Natural killer cell treated with Interleukin-12 subunit alpha and Interleukin-12 subunit beta and Interleukin-15 and Interleukin-18, amount 100 ng/mL, for 72 hours (primary cell): ENCODE data around the gene INKA1. TPM values are rescaled to one million over a fixed set of nuclear protein-coding genes. Genes with fewer than 3 reads are reported as not detected.
"Not testable (repeated sequence)": the region's sequence is repeated elsewhere in the genome, so short reads cannot be mapped to it uniquely, and the experiment has no call there.

Experiments used
- ATAC-seq, 2 donors: fragments of 150-1000 bp; cut with Tn5 transposase in 1 of 2; sonication (Bioruptor Pico), chemical (Tn5 transposase) in 1 of 2; 2 replicates each; pipeline ENCODE4 v1.10.0; 2021
- DNase-seq: peaks from one replicate; pipeline ENCODE4 v3.0.0; 2022; ENCODE audit warnings: low spot score
- H3K27ac Mint-ChIP-seq, 2 donors: 1 replicate in 1 of 2; 2 replicates in 1 of 2; pipeline ENCODE4 v1.8.0; 2022; ENCODE audit warnings: mixed read lengths in 2 of 2, mild to moderate bottlenecking in 1 of 2, moderate library complexity in 1 of 2
- H3K27me3 Mint-ChIP-seq, 2 donors: 1 replicate in 1 of 2; 2 replicates in 1 of 2; pipeline ENCODE4 v1.8.0; 2022; ENCODE audit warnings: mixed read lengths in 2 of 2
- H3K36me3 Mint-ChIP-seq: one replicate; pipeline ENCODE4 v1.8.0; 2022; ENCODE audit warnings: mixed read lengths
- H3K4me1 Mint-ChIP-seq, 2 donors: 1 replicate in 1 of 2; 2 replicates in 1 of 2; pipeline ENCODE4 v1.8.0; 2022; ENCODE audit warnings: low read depth in 2 of 2, mixed read lengths in 2 of 2, mild to moderate bottlenecking in 1 of 2
- H3K4me3 Mint-ChIP-seq: one replicate; pipeline ENCODE4 v1.8.0; 2022; ENCODE audit warnings: mixed read lengths
- H3K9me3 Mint-ChIP-seq: 2 replicates; pipeline ENCODE4 v1.8.0; 2022; ENCODE audit warnings: mixed read lengths
- total RNA-seq, 2 donors: library from RNA; stranded (reverse); gene quantifications; one replicate each; pipeline ENCODE4 v1.2.3, GENCODE V29; 2022

INKA1 gene
- total RNA-seq: under 1 TPM in 1 of 2 donors, not detected in 1; 0.64 TPM

GRCh38 chr3:49802719-49803464, at the start of gene INKA1:
Gene INKA1 (plus strand): TSS chr3:49803261. CDS start chr3:49803393, 132 bp downstream.
- H3K4me1 Mint-ChIP-seq: peaks cover 25 to 26% of the 10 kb centered on the region in 2 donors
- peak within 1 kb of the TSS; percentile 82 for H3K4me3 Mint-ChIP-seq
- H3K9me3 Mint-ChIP-seq: no peaks in the 10 kb centered on the region
- ATAC-seq (peak; percentile 90 to 94), DNase-seq (peak; percentile 91)
- H3K27me3 Mint-ChIP-seq: peaks cover 11 to 16% of the 10 kb centered on the region in 2 donors
- H3K36me3 Mint-ChIP-seq: no peaks in the 10 kb centered on the region
- H3K27ac Mint-ChIP-seq: peak within 1 kb of the TSS; percentile 34 to 81

- H3K36me3 Mint-ChIP-seq: no peaks in the 10 kb centered on the region
- H3K9me3 Mint-ChIP-seq: no peaks in the 10 kb centered on the region
- ATAC-seq (no peak), DNase-seq (no peak)
- H3K27me3 Mint-ChIP-seq: no peaks in the 10 kb centered on the region
- H3K4me3 Mint-ChIP-seq: no peak overlapping the region
- peaks cover 35 to 42% of the 10 kb centered on the region in 2 donors for H3K4me1 Mint-ChIP-seq
- H3K27ac Mint-ChIP-seq: peak overlapping the region in 1 of 2 donors; percentile 40
Observed at GRCh38 chr3:49754536-49754935, 48.5 kb upstream of the INKA1 start.

GRCh38 chr3:49756036-49756435, 47.0 kb upstream of the INKA1 start:
- ATAC-seq: no peak
- no peaks in the 10 kb centered on the region for H3K27me3 Mint-ChIP-seq
- peak overlapping the region in 1 of 2 donors; percentile 6 for H3K27ac Mint-ChIP-seq
- no peak overlapping the region for H3K4me3 Mint-ChIP-seq
- H3K9me3 Mint-ChIP-seq: no peaks in the 10 kb centered on the region
- peaks cover 32 to 38% of the 10 kb centered on the region in 2 donors for H3K4me1 Mint-ChIP-seq
- DNase-seq: no peak
- no peaks in the 10 kb centered on the region for H3K36me3 Mint-ChIP-seq

GRCh38 chr3:49757197-49757596, 45.9 kb upstream of the INKA1 start:
- Mint-ChIP-seq H3K4me3 (no peak overlapping the region), H3K4me1 (peaks cover 32 to 38% of the 10 kb centered on the region in 2 donors), H3K27me3 (no peaks in the 10 kb centered on the region), H3K36me3 (no peaks in the 10 kb centered on the region), H3K27ac (no peak overlapping the region), H3K9me3 (no peaks in the 10 kb centered on the region)
- DNase-seq (no peak), ATAC-seq (no peak)

DNA sequence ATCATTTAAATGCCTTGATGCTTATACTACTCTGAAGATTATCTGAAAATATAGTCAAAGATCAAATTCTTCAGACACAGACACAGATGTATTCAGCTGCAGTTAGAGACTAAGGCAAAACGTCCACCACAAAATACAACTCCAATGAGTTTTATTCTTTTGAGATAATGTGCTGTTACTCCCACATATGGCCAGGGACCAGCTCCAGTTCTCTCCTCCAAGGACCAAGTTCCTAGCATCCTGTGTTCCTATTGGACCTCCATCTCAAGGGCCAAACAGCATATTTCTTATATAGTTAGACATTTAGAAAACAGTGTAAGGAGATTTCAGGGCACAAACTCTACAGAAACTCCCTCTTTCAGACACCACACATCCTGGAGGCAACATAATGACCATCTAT, 43.8 kb upstream of the INKA1 start:
- Mint-ChIP-seq H3K27me3 (no peaks in the 10 kb centered on the region), H3K36me3 (no peaks in the 10 kb centered on the region), H3K4me1 (peaks cover 23 to 25% of the 10 kb centered on the region in 2 donors), H3K4me3 (no peak overlapping the region), H3K9me3 (no peaks in the 10 kb centered on the region), H3K27ac (peak overlapping the region in 1 of 2 donors; percentile 35)
- ATAC-seq: no peak
- no peak for DNase-seq

GRCh38 chr3:49761661-49762060, 41.4 kb upstream of the INKA1 start:
- Mint-ChIP-seq H3K27ac (no peak overlapping the region), H3K9me3 (no peaks in the 10 kb centered on the region), H3K27me3 (no peaks in the 10 kb centered on the region), H3K4me1 (peaks cover 11 to 16% of the 10 kb centered on the region in 2 donors), H3K4me3 (no peak overlapping the region), H3K36me3 (no peaks in the 10 kb centered on the region)
- ATAC-seq (no peak), DNase-seq (no peak)

GRCh38 chr3:49763981-49764380, 39.1 kb upstream of the INKA1 start:
- Mint-ChIP-seq H3K4me1 (peaks cover 6 to 7% of the 10 kb centered on the region in 2 donors), H3K9me3 (no peaks in the 10 kb centered on the region), H3K27me3 (no peaks in the 10 kb centered on the region), H3K36me3 (no peaks in the 10 kb centered on the region), H3K4me3 (no peak overlapping the region), H3K27ac (no peak overlapping the region)
- DNase-seq (no peak), ATAC-seq (no peak)

- ATAC-seq: no peak
- no peak overlapping the region for H3K4me3 Mint-ChIP-seq
- H3K27me3 Mint-ChIP-seq: no peaks in the 10 kb centered on the region
- H3K9me3 Mint-ChIP-seq: no peaks in the 10 kb centered on the region
- H3K27ac Mint-ChIP-seq: no peak overlapping the region
- no peak for DNase-seq
- peaks cover 6 to 9% of the 10 kb centered on the region in 2 donors for H3K4me1 Mint-ChIP-seq
- no peaks in the 10 kb centered on the region for H3K36me3 Mint-ChIP-seq
Observed at GRCh38 chr3:49769286-49769915, 33.7 kb upstream of the INKA1 start.

DNA sequence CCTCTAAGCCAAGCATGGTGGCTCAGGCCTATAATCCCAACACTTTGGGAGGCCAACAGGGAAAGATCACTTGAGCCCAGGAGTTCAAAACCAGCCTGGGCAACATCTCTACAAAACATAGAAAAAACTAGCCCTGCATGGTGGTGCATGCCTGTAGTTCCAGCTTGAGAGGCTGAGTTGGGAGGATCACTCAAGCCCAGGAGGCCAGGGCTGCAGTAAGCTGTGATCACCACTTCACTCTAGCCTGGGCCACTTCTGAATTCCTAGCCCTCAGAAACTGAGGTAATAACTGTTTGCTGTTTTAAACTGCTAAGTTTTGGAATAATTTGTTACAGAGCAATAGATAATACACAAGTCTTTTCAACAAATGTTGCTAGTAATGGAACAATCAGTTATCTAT, 33.1 kb upstream of the INKA1 start:
- H3K4me3 Mint-ChIP-seq: no peak overlapping the region
- H3K27me3 Mint-ChIP-seq: no peaks in the 10 kb centered on the region
- DNase-seq (no peak), ATAC-seq (no peak)
- no peak overlapping the region for H3K27ac Mint-ChIP-seq
- H3K36me3 Mint-ChIP-seq: no peaks in the 10 kb centered on the region
- H3K9me3 Mint-ChIP-seq: no peaks in the 10 kb centered on the region
- H3K4me1 Mint-ChIP-seq: peaks cover under 1 to 9% of the 10 kb centered on the region in 2 donors

DNA sequence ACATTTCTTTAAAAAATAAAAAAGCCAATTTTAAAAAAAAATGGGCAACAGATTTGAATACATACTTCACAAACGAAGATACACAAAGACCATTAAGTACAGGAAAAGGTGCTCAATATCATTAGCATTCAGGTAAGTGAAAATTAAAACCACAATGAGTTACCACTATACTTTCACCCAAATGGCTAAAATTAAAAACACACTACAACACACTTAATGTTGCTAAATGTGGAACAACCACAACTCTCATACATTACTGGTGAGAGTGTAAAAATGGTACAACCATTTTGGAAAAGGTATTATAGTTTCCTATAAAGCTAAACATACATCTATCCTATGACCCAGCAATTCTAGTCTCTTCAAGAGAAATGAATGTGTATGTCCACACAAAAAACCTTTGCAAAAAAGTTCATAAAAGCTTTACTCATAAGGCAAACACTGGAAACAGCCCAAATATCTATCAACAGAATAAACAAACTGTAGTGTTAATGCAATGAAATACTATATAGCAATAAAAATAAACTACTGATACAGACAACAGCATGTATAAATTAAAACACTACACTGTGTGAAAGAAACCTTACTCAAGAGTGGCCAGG, 31.6 kb upstream of the INKA1 start:
- Mint-ChIP-seq H3K36me3 (no peaks in the 10 kb centered on the region), H3K9me3 (no peaks in the 10 kb centered on the region), H3K4me3 (no peak overlapping the region), H3K27me3 (no peaks in the 10 kb centered on the region), H3K27ac (no peak overlapping the region), H3K4me1 (peaks cover 0 to 12% of the 10 kb centered on the region in 2 donors)
- DNase-seq: no peak
- ATAC-seq: no peak

DNA sequence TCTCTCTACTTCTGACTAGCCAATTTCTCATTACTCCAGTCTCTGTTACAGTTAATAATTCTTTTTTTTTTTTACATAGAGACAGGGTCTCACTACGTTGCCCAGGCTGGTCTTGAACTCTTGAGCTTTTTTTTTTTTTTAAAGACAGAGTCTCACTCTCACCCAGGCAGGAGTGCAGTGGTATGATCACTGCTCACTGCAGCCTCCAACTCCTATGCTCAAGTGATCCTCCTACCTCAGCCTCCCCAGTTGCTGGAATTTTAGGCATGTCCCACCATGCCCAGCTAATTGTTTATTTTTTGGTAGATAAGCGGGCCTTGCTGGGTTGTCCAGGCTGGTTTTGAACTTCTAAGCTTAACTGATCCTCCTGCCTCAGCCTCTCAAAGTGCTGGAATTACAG, 30.4 kb upstream of the INKA1 start:
- Mint-ChIP-seq H3K9me3 (no peaks in the 10 kb centered on the region), H3K4me3 (no peak overlapping the region), H3K36me3 (no peaks in the 10 kb centered on the region), H3K4me1 (peaks cover 0 to 11% of the 10 kb centered on the region in 2 donors), H3K27ac (no peak overlapping the region), H3K27me3 (no peaks in the 10 kb centered on the region)
- ATAC-seq (no peak), DNase-seq (no peak)

GRCh38 chr3:49775538-49775937, 27.5 kb upstream of the INKA1 start:
- DNase-seq (no peak), ATAC-seq (no peak)
- Mint-ChIP-seq H3K4me3 (no peak overlapping the region), H3K4me1 (peaks cover 12 to 16% of the 10 kb centered on the region in 2 donors), H3K27me3 (no peaks in the 10 kb centered on the region), H3K27ac (peak overlapping the region in 1 of 2 donors; percentile 21), H3K9me3 (no peaks in the 10 kb centered on the region), H3K36me3 (no peaks in the 10 kb centered on the region)

GRCh38 chr3:49776101-49776500, 27.0 kb upstream of the INKA1 start:
- ATAC-seq, H3K4me3 Mint-ChIP-seq, DNase-seq, H3K27me3 Mint-ChIP-seq, H3K9me3 Mint-ChIP-seq, H3K36me3 Mint-ChIP-seq, H3K27ac Mint-ChIP-seq: not testable (repeated sequence)
- H3K4me1 Mint-ChIP-seq: peaks cover 13 to 20% of the 10 kb centered on the region in 2 donors
